IMR-90 (cell line): Measurements from ENCODE around the gene ARAP1. TPM values are rescaled to one million over a fixed set of nuclear protein-coding genes. Genes with fewer than 3 reads are reported as not detected.

Source experiments
- ATAC-seq: fragments of 200-7000 bp; cut with Tn5 transposase; 2 replicates; pipeline ENCODE4 v1.9.1; 2020; ENCODE audit warnings: low read depth, mild to moderate bottlenecking, moderate library complexity
- BruUV-seq: library from RNA; stranded (reverse); fragments of 400-500 nt; replicated peaks from 2 replicates; lab custom pipeline; 2021; lab: Mats Ljungman, UMichigan
- CTCF ChIA-PET: fragments of 300-600 bp; formaldehyde crosslinking; extraction: SDS; loops from one replicate; lab custom pipeline; 2021; ENCODE audit warnings: antibody characterized with exemption; lab: Yijun Ruan, JAX
- POLR2A ChIA-PET: fragments of 300-600 bp; sonication (Branson Sonifier 250); formaldehyde crosslinking; loops from one replicate; lab custom pipeline; 2022; ENCODE audit warnings: antibody characterized with exemption; ENCODE audit not compliant: unreplicated experiment; lab: Charles Lee
- DNase-seq: peaks from one replicate; pipeline ENCODE4 v3.0.0; 2013
- H2AFZ ChIP-seq: replicated peaks from 2 replicates; pipeline ENCODE3; 2013; ENCODE audit warnings: low read length, mild to moderate bottlenecking; ENCODE audit not compliant: poor library complexity
- H2AK5ac ChIP-seq: 2 replicates; pipeline ENCODE4 v1.6.1; 2013; ENCODE audit warnings: low read depth, low read length, inconsistent platforms
- H2AK9ac ChIP-seq: replicated peaks from 2 replicates; pipeline ENCODE3; 2013; ENCODE audit warnings: mild to moderate bottlenecking, low read depth, low read length, moderate library complexity; ENCODE audit not compliant: poor library complexity
- H2BK120ac ChIP-seq: 2 replicates; pipeline ENCODE4 v1.6.1; 2013; ENCODE audit warnings: low read depth, low read length, inconsistent platforms
- H2BK15ac ChIP-seq: 3 replicates; pipeline ENCODE4 v1.6.1; 2013; ENCODE audit warnings: low read depth, low read length, inconsistent platforms
- H2BK20ac ChIP-seq: 2 replicates; pipeline ENCODE4 v1.6.1; 2013; ENCODE audit warnings: low read depth, mild to moderate bottlenecking, inconsistent platforms, low read length, moderate library complexity
- H2BK5ac ChIP-seq: 2 replicates; pipeline ENCODE4 v1.6.1; 2013; ENCODE audit warnings: mild to moderate bottlenecking, low read depth, low read length, inconsistent platforms; ENCODE audit not compliant: poor library complexity, severe bottlenecking
- H3K14ac ChIP-seq: replicated peaks from 2 replicates; pipeline ENCODE4 v1.6.1; 2013; ENCODE audit warnings: low read depth, low read length, inconsistent platforms
- H3K18ac ChIP-seq: 2 replicates; pipeline ENCODE4 v1.6.1; 2013; ENCODE audit warnings: low read depth, low read length, control low read depth
- H3K23ac ChIP-seq: 2 replicates; pipeline ENCODE4 v1.6.1; 2013; ENCODE audit warnings: low read depth, low read length, inconsistent platforms
- H3K27ac ChIP-seq: 2 replicates; pipeline ENCODE4 v1.5.1; 2013; ENCODE audit warnings: mild to moderate bottlenecking, control low read depth, low read length; ENCODE audit not compliant: insufficient read depth
- H3K27me3 ChIP-seq: 2 replicates; pipeline ENCODE4 v1.6.1; 2013; ENCODE audit warnings: low read length; ENCODE audit not compliant: control insufficient read depth, insufficient read depth
- H3K36me3 ChIP-seq: 2 replicates; pipeline ENCODE4 v1.6.1; 2013; ENCODE audit warnings: low read length, mixed read lengths; ENCODE audit not compliant: control insufficient read depth, insufficient read depth
- H3K4ac ChIP-seq: 2 replicates; pipeline ENCODE4 v1.6.1; 2013; ENCODE audit warnings: low read depth, low read length, inconsistent platforms
- H3K4me1 ChIP-seq: 2 replicates; pipeline ENCODE4 v1.6.1; 2013; ENCODE audit warnings: low read length, mixed read lengths; ENCODE audit not compliant: control insufficient read depth, insufficient read depth
- H3K4me2 ChIP-seq: 2 replicates; pipeline ENCODE4 v1.6.1; 2013; ENCODE audit warnings: low read depth, mild to moderate bottlenecking, control low read depth, low read length, moderate library complexity
- H3K4me3 ChIP-seq: 2 replicates; pipeline ENCODE4 v1.5.1; 2013; ENCODE audit warnings: low read depth, mild to moderate bottlenecking, control low read depth, low read length, moderate library complexity; ENCODE audit not compliant: insufficient read depth
- H3K56ac ChIP-seq: 2 replicates; pipeline ENCODE4 v1.6.1; 2013; ENCODE audit warnings: low read length, inconsistent platforms; ENCODE audit not compliant: insufficient read depth; ENCODE audit errors: extremely low read depth
- H3K79me1 ChIP-seq, 2 experiments: 2 replicates each; pipeline ENCODE4 v1.6.1; 2013; ENCODE audit warnings: low read length in 2 of 2, inconsistent platforms in 1 of 2, low read depth in 1 of 2
- H3K9ac ChIP-seq: 2 replicates; pipeline ENCODE4 v1.6.1; 2013; ENCODE audit warnings: low read depth, low read length, control low read depth
- H3K9me1 ChIP-seq: 2 replicates; pipeline ENCODE4 v1.6.1; 2013; ENCODE audit warnings: low read length, inconsistent platforms; ENCODE audit not compliant: insufficient read depth
- H3K9me3 ChIP-seq: 2 replicates; pipeline ENCODE4 v1.6.1; 2013; ENCODE audit warnings: low read length; ENCODE audit not compliant: control insufficient read depth, insufficient read depth
- H4K20me1 ChIP-seq: 2 replicates; pipeline ENCODE4 v1.6.1; 2013; ENCODE audit warnings: low read length, inconsistent platforms; ENCODE audit not compliant: insufficient read depth
- H4K5ac ChIP-seq: 2 replicates; pipeline ENCODE4 v1.6.1; 2013; ENCODE audit warnings: mild to moderate bottlenecking, low read depth, low read length, control low read depth
- H4K8ac ChIP-seq, 2 experiments: 2 replicates each; pipeline ENCODE4 v1.6.1; 2013; ENCODE audit warnings: low read depth in 2 of 2, low read length in 2 of 2, control low read depth in 1 of 2, inconsistent platforms in 1 of 2
- H4K91ac ChIP-seq: 2 replicates; pipeline ENCODE4 v1.6.1; 2013; ENCODE audit warnings: low read depth, low read length, inconsistent platforms; ENCODE audit not compliant: insufficient read depth
- BHLHE40 ChIP-seq: fragments of 150-350 bp; IDR thresholded peaks from 2 replicates; pipeline ENCODE4 v1.6.1; 2016; ENCODE audit warnings: mild to moderate bottlenecking, low read depth, low read length
- CEBPB ChIP-seq: IDR thresholded peaks from 2 replicates; pipeline ENCODE4 v1.6.1; 2012; ENCODE audit warnings: low read depth, low read length, improper control_type of control experiment
- ELK1 ChIP-seq: fragments of 150-350 bp; IDR thresholded peaks from 2 replicates; pipeline ENCODE4 v1.6.1; 2016; ENCODE audit warnings: low read depth, mild to moderate bottlenecking, low read length, moderate library complexity, borderline replicate concordance
- FOS ChIP-seq: fragments of 150-350 bp; IDR thresholded peaks from 2 replicates; pipeline ENCODE4 v1.6.1; 2016; ENCODE audit warnings: low read depth, low read length
- MAZ ChIP-seq: IDR thresholded peaks from 2 replicates; pipeline ENCODE4 v1.6.1; 2012; ENCODE audit warnings: low read depth, mild to moderate bottlenecking, low read length, improper control_type of control experiment, moderate library complexity, borderline replicate concordance
- NFE2L2 ChIP-seq: fragments of 150-350 bp; IDR thresholded peaks from 2 replicates; pipeline ENCODE4 v1.6.1; 2016; ENCODE audit warnings: low read depth, mild to moderate bottlenecking, low read length
- POLR2A ChIP-seq: IDR thresholded peaks from 2 replicates; pipeline ENCODE4 v1.6.1; 2012; ENCODE audit warnings: mild to moderate bottlenecking, low read depth, low read length
- RAD21 ChIP-seq: IDR thresholded peaks from 2 replicates; pipeline ENCODE4 v1.6.1; 2012; ENCODE audit warnings: low read length, improper control_type of control experiment
- RCOR1 ChIP-seq: IDR thresholded peaks from 2 replicates; pipeline ENCODE4 v1.6.1; 2012; ENCODE audit warnings: mild to moderate bottlenecking, low read length, improper control_type of control experiment; ENCODE audit not compliant: insufficient replicate concordance
- USF2 ChIP-seq: fragments of 150-350 bp; IDR thresholded peaks from 2 replicates; pipeline ENCODE4 v1.6.1; 2017; ENCODE audit warnings: mild to moderate bottlenecking, antibody characterized with exemption, low read length, low read depth
- WGBS, 2 experiments: methylation state at CpG; one replicate each; pipeline versions ENCODE4 v1.1.5 to v1.1.7; 2013; ENCODE audit warnings: missing lambda C conversion rate in 2 of 2; ENCODE audit not compliant: insufficient read length in 1 of 2; ENCODE audit errors: extremely low coverage in 2 of 2; 5-methylcytosine and 5-hydroxymethylcytosine counted together
- dilution Hi-C: fragments of 300-500 bp; cut with HindIII; formaldehyde crosslinking; loops from one replicate; pipeline ENCODE4 v1.14.3; 2018; ENCODE audit warnings: low sequenced_read_pairs; ENCODE audit not compliant: unreplicated experiment
- in situ Hi-C: fragments of 300-500 bp; cut with MboI; formaldehyde crosslinking; loops from 3 replicates; pipeline ENCODE4 v1.14.3; 2019; ENCODE audit warnings: low sequenced_read_pairs, inconsistent platforms, mixed read lengths
- intact Hi-C: fragments of 100-400 bp; cut with micrococcal nuclease; formaldehyde crosslinking; loops from 2 replicates; pipeline ENCODE4 v1.10.0; 2022
- polyA plus RNA-seq, 3 experiments: library from polyadenylated mRNA; depleted of rRNA; stranded (reverse); fragments of >200 nt; gene quantifications; 2 replicates each; pipeline ENCODE4 v1.2.3, GENCODE V29; 2012; ENCODE audit warnings: low replicate concordance in 1 of 3
- total RNA-seq: library from RNA; depleted of rRNA; stranded (reverse); fragments of >200 nt; gene quantifications from 2 replicates; pipeline ENCODE4 v1.2.3, GENCODE V29; 2012

ARAP1 gene
- total and polyA plus RNA-seq, 2 of the 4 experiments (the other 2 are of a cell fraction): 37.6 to 63.1 TPM

GRCh38 chr11:72685560-72686480 is 66.4 kb downstream of the ARAP1 start:
- no peak overlapping the region for H2BK15ac ChIP-seq
- H3K9me3 ChIP-seq: no peaks in the 10 kb centered on the region
- dilution Hi-C loops: no loop called here
- intact Hi-C loops: no loop called here
- H4K20me1 ChIP-seq: peaks cover 41% of the 10 kb centered on the region
- no peak overlapping the region for H3K18ac ChIP-seq
- no peak overlapping the region for H2AK5ac ChIP-seq
- H3K4ac ChIP-seq: no peak overlapping the region
- peak; percentile 19 for DNase-seq
- H3K9ac ChIP-seq: no peak overlapping the region
- no peak overlapping the region for H2AFZ ChIP-seq
- no peak for TF ChIP-seq BHLHE40
- no peak for TF ChIP-seq POLR2A
- no peak for TF ChIP-seq MAZ
- no peak for TF ChIP-seq ELK1
- TF ChIP-seq FOS: no peak
- no peak for TF ChIP-seq CEBPB
- TF ChIP-seq RAD21: no peak
- no peak for TF ChIP-seq RCOR1
- TF ChIP-seq USF2: no peak
- no peak for TF ChIP-seq NFE2L2
- no TSS peak for BruUV-seq
- H3K14ac ChIP-seq: no peak overlapping the region
- H3K27ac ChIP-seq: no peak overlapping the region
- no peak overlapping the region for H2BK5ac ChIP-seq
- no peak overlapping the region for H4K5ac ChIP-seq
- no peak overlapping the region for H2AK9ac ChIP-seq
- ChIA-PET CTCF (interaction anchor here (1.2 kb wide), 1 partner anchor 87 kb away, joined by 3 read pairs; no protein-coding TSS in a partner anchor), POLR2A (interaction anchor here (0.6 kb wide), 1 partner anchor 253 kb away, joined by 5 read pairs; no protein-coding TSS in a partner anchor)
- no peak overlapping the region for H3K23ac ChIP-seq
- in situ Hi-C loops: no loop called here
- peaks cover 47% of the 10 kb centered on the region for H3K36me3 ChIP-seq
- ATAC-seq: no peak
- H3K79me1 ChIP-seq: no peaks in the 10 kb centered on the region; a peak in 1 of 4 replicates
- H3K27me3 ChIP-seq: no peaks in the 10 kb centered on the region
- H3K4me2 ChIP-seq: no peak overlapping the region
- no peak overlapping the region for H3K4me3 ChIP-seq
- H4K8ac ChIP-seq: no peak overlapping the region
- no peak overlapping the region for H3K56ac ChIP-seq
- H3K9me1 ChIP-seq: no peaks in the 10 kb centered on the region
- no peak overlapping the region for H2BK120ac ChIP-seq
- H2BK20ac ChIP-seq: no peak overlapping the region
- H4K91ac ChIP-seq: no peak overlapping the region
- WGBS, 2 experiments: 83% methylated on average over 1 of the region's 24 CpGs; no CpG with 5 or more reads in 1 of the 2 experiments
- H3K4me1 ChIP-seq: peaks cover 2% of the 10 kb centered on the region; the same call in 1 of the 2 replicates
